ENCODE data around the gene CCDC87. TPM values are rescaled to one million over a fixed set of nuclear protein-coding genes. Genes with fewer than 3 reads are reported as not detected.
"Not testable (repeated sequence)": the region's sequence is repeated elsewhere in the genome, so short reads cannot be mapped to it uniquely, and the experiment has no call there.

Gene CCDC87
- total and polyA plus RNA-seq, 2 experiments from 2014 or later = 0.11 to 0.40 TPM

DNA sequence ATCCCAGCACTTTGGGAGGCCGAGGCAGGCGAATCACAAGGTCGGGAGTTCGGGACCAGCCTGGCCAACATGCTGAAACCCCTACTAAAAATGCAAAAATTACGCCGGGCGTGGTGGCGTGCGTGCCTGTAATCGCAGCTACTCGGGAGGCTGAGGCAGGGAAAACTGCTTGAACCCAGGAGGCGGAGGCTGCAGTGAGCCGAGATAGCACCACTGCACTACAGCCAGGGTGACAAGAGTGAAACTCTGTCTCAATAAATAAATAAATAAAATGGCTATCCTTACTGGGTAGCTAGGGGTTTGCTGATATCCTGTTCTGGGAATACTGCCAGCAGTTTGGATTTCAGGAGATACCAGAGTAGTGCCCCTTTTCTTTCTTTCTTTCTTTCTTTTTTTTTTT lies 21.2 kb upstream of the CCDC87 start:
- DNase-seq = no peak
- H3K79me2 ChIP-seq (ENCODE audit: insufficient read depth) = peaks cover 35% of the 10 kb centered on the region
- H3F3A ChIP-seq (ENCODE audit: insufficient read depth) = peaks cover 23% of the 10 kb centered on the region
- H4K20me1 ChIP-seq (ENCODE audit: insufficient read depth) = peaks cover 11% of the 10 kb centered on the region
- H3K4me2 ChIP-seq (ENCODE audit: unreplicated experiment) = no peak overlapping the region
- 95 to 97% methylated on average over 13 of the region's 13 CpGs for WGBS, 2 experiments (ENCODE audit: low coverage in 1 of 2, low lambda C conversion rate in 2 of 2, missing lambda C conversion rate in 2 of 2)
- in situ Hi-C loops (cut with MboI) = no loop called here
- H3K27ac ChIP-seq = no peak overlapping the region
- no peak overlapping the region for H3K4me3 ChIP-seq
- peaks cover 15% of the 10 kb centered on the region for H3K4me1 ChIP-seq (ENCODE audit: insufficient read depth)
- H3K27me3 ChIP-seq (replicated peaks; ENCODE audit: insufficient read depth) = no peaks in the 10 kb centered on the region
- no peak overlapping the region for H2AFZ ChIP-seq
- H3K9me3 ChIP-seq (ENCODE audit: low read depth) = no peaks in the 10 kb centered on the region
- no peak for TF ChIP-seq EZH2phosphoT487 (IDR thresholded peaks at IDR 0.05; ENCODE audit: insufficient read depth, low read depth)
- no peak for TF ChIP-seq EZH2 (IDR thresholded peaks at IDR 0.05; ENCODE audit: insufficient read depth, poor library complexity, severe bottlenecking)
- H3K9ac ChIP-seq = no peak overlapping the region
- H3K36me3 ChIP-seq (ENCODE audit: low read depth) = no peaks in the 10 kb centered on the region
- H3K9me2 ChIP-seq (ENCODE audit: insufficient read depth) = no peaks in the 10 kb centered on the region

DNA sequence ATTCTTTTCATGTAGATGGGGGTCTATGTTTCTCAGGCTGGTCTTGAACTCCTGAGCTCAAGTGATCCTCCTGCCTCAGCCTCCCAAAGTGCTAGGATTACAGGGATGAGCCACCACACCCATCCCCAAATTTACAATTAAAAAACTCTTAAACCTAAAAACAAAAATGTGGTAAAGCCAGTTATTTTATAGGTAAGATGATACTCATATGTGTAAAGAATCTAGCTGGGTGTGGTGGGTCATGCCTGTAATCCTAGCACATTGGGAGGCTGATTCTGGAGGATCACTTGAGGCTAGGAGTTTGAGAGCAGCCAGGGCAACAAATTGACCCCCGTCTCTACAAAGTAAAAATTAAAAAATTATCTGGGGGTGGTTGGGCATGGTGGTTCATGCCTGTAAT lies 19.6 kb upstream of the CCDC87 start:
- H3K27me3 ChIP-seq (replicated peaks; ENCODE audit: insufficient read depth) = no peaks in the 10 kb centered on the region
- TF ChIP-seq EZH2 (IDR thresholded peaks at IDR 0.05; ENCODE audit: insufficient read depth, poor library complexity, severe bottlenecking) = no peak
- no peak for TF ChIP-seq EZH2phosphoT487 (IDR thresholded peaks at IDR 0.05; ENCODE audit: insufficient read depth, low read depth)
- H3F3A ChIP-seq (ENCODE audit: insufficient read depth) = peaks cover 17% of the 10 kb centered on the region
- H3K79me2 ChIP-seq (ENCODE audit: insufficient read depth) = peaks cover 19% of the 10 kb centered on the region
- in situ Hi-C loops (cut with MboI) = no loop called here
- H2AFZ ChIP-seq = no peak overlapping the region
- no peaks in the 10 kb centered on the region; the same call in 1 of the 2 replicates for H4K20me1 ChIP-seq (ENCODE audit: insufficient read depth)
- H3K9me2 ChIP-seq (ENCODE audit: insufficient read depth) = no peaks in the 10 kb centered on the region
- no peaks in the 10 kb centered on the region for H3K36me3 ChIP-seq (ENCODE audit: low read depth)
- no peak overlapping the region for H3K27ac ChIP-seq
- no peak overlapping the region for H3K9ac ChIP-seq
- H3K4me1 ChIP-seq (ENCODE audit: insufficient read depth) = peaks cover 16% of the 10 kb centered on the region
- no peaks in the 10 kb centered on the region for H3K9me3 ChIP-seq (ENCODE audit: low read depth)
- no peak overlapping the region for H3K4me2 ChIP-seq (ENCODE audit: unreplicated experiment)
- H3K4me3 ChIP-seq = no peak overlapping the region
- DNase-seq = no peak
- WGBS, 2 experiments (ENCODE audit: low coverage in 1 of 2, low lambda C conversion rate in 2 of 2, missing lambda C conversion rate in 2 of 2) = 94 to 100% methylated on average over 1 of the region's 1 CpG

DNA sequence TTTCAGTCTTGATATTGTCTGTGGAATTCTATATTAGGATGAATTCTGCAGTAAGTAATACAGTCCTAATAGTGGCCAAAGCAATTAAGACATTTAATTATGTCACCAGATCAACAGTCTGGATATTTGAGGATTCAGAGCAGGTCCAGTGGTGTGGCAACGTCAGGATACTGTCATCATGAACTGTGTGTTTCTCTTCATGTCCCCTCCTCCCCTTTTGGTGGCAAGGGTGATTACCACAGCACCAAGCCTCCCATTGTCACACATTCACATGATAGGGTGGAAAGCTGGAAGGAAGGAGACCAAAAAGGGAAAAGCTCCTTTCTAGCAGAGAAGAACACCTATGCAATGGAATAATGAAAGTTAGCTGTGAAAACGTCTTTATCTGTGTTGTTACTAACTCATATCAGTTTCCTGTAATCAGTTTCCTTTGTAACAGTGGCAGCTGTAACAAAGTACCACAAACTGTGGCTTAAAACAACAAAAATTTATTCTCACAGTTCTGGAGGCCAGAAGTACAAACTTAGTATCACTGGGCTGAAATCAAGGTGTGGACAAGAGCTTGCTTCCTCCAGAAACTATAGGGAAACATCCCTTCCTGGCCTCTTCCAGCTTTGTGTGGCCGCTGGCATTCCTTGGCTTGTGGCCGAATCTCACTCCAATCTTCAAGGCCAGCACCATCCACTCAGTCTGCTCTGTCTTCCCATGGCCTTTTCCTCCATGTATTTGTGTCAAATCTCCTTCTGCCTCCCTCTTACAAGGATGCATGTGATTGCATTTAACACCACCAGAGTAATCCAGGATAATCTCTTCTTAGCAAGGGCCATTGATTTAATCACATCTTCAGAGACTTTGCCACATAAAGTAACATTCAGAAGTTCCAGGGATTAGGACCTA lies 17.1 kb upstream of the CCDC87 start:
- Histone ChIP-seq H3K79me2 (ENCODE audit: insufficient read depth) (peaks cover 3% of the 10 kb centered on the region), H3K9me3 (ENCODE audit: low read depth) (no peaks in the 10 kb centered on the region), H3K4me2 (ENCODE audit: unreplicated experiment) (no peak overlapping the region), H3K36me3 (ENCODE audit: low read depth) (no peaks in the 10 kb centered on the region), H3K9me2 (ENCODE audit: insufficient read depth) (no peaks in the 10 kb centered on the region), H3K27me3 (replicated peaks; ENCODE audit: insufficient read depth) (no peaks in the 10 kb centered on the region), H3F3A (ENCODE audit: insufficient read depth) (peaks cover 24% of the 10 kb centered on the region), H2AFZ (no peak overlapping the region), H4K20me1 (ENCODE audit: insufficient read depth) (no peaks in the 10 kb centered on the region), H3K9ac (no peak overlapping the region), H3K4me3 (no peak overlapping the region), H3K27ac (no peak overlapping the region), H3K4me1 (ENCODE audit: insufficient read depth) (peaks cover 17% of the 10 kb centered on the region)
- TF ChIP-seq EZH2phosphoT487 (IDR thresholded peaks at IDR 0.05; ENCODE audit: insufficient read depth, low read depth) (no peak), EZH2 (IDR thresholded peaks at IDR 0.05; ENCODE audit: insufficient read depth, poor library complexity, severe bottlenecking) (no peak)
- DNase-seq = no peak
- WGBS, 2 experiments (ENCODE audit: low coverage in 1 of 2, low lambda C conversion rate in 2 of 2, missing lambda C conversion rate in 2 of 2) = 82 to 89% methylated on average over 4 of the region's 4 CpGs
- in situ Hi-C loops (cut with MboI) = no loop called here

- Histone ChIP-seq H3K9me3 (ENCODE audit: low read depth) (no peaks in the 10 kb centered on the region), H3K9me2 (ENCODE audit: insufficient read depth) (no peaks in the 10 kb centered on the region), H3K79me2 (ENCODE audit: insufficient read depth) (no peaks in the 10 kb centered on the region), H3K27ac (peak overlapping the region; percentile 86), H3K9ac (peak overlapping the region; percentile 68), H4K20me1 (ENCODE audit: insufficient read depth) (no peaks in the 10 kb centered on the region), H3F3A (ENCODE audit: insufficient read depth) (peaks cover 24% of the 10 kb centered on the region), H3K4me3 (peak overlapping the region; percentile 35), H3K4me2 (ENCODE audit: unreplicated experiment) (peak overlapping the region; percentile 63), H3K36me3 (ENCODE audit: low read depth) (no peaks in the 10 kb centered on the region), H2AFZ (peak overlapping the region; percentile 46), H3K27me3 (replicated peaks; ENCODE audit: insufficient read depth) (no peaks in the 10 kb centered on the region), H3K4me1 (ENCODE audit: insufficient read depth) (peaks cover 17% of the 10 kb centered on the region)
- in situ Hi-C loops (cut with MboI) = no loop called here
- TF ChIP-seq EZH2phosphoT487 (IDR thresholded peaks at IDR 0.05; ENCODE audit: insufficient read depth, low read depth) (no peak), EZH2 (IDR thresholded peaks at IDR 0.05; ENCODE audit: insufficient read depth, poor library complexity, severe bottlenecking) (no peak)
- peak; percentile 88 for DNase-seq
- WGBS, 2 experiments (ENCODE audit: low coverage in 1 of 2, low lambda C conversion rate in 2 of 2, missing lambda C conversion rate in 2 of 2) = 1 to 2% methylated on average over 8 of the region's 8 CpGs
Measured at GRCh38 chr11:66607126-66607834, 14.4 kb upstream of the CCDC87 start.

- Histone ChIP-seq H3F3A (ENCODE audit: insufficient read depth) (peaks cover 24% of the 10 kb centered on the region), H3K9ac (peak overlapping the region; percentile 68), H3K4me2 (ENCODE audit: unreplicated experiment) (peak overlapping the region; percentile 63), H3K27ac (peak overlapping the region; percentile 86), H3K4me1 (ENCODE audit: insufficient read depth) (peaks cover 17% of the 10 kb centered on the region)
- H3K36me3 ChIP-seq (ENCODE audit: low read depth); H3K9me3 ChIP-seq (ENCODE audit: low read depth); H3K9me2 ChIP-seq (ENCODE audit: insufficient read depth); H2AFZ ChIP-seq; H3K4me3 ChIP-seq; DNase-seq; H3K27me3 ChIP-seq (replicated peaks; ENCODE audit: insufficient read depth); H3K79me2 ChIP-seq (ENCODE audit: insufficient read depth); in situ Hi-C loops (cut with MboI); H4K20me1 ChIP-seq (ENCODE audit: insufficient read depth): not testable (repeated sequence)
- WGBS, 2 experiments (ENCODE audit: low coverage in 1 of 2, low lambda C conversion rate in 2 of 2, missing lambda C conversion rate in 2 of 2) = 83 to 85% methylated on average over 3 of the region's 3 CpGs
Measured at GRCh38 chr11:66606608-66607007, 13.7 kb upstream of the CCDC87 start.
